HepG2 (cell line): Measurements from ENCODE around the gene SBNO1. TPM values are rescaled to one million over a fixed set of nuclear protein-coding genes. Genes with fewer than 3 reads are reported as not detected.

Experiments used
- CENPT ChIP-seq: sonication (generic); formaldehyde crosslinking; IDR thresholded peaks from 2 replicates; pipeline ENCODE4 v1.8.0; 2022; ENCODE audit warnings: low read depth, mild to moderate bottlenecking, moderate library complexity, missing genetic modification reagents
- CHD4 ChIP-seq: fragments of 200-600 bp; sonication (generic); IDR thresholded peaks from 2 replicates; pipeline ENCODE4 v1.7.0; 2017; ENCODE audit warnings: mild to moderate bottlenecking, low read length, borderline replicate concordance
- GTF3A ChIP-seq: sonication (generic); formaldehyde crosslinking; conservative IDR thresholded peaks from 2 replicates; pipeline ENCODE4 v1.4.0; 2020; ENCODE audit warnings: mild to moderate bottlenecking, missing genetic modification reagents
- IRF2 ChIP-seq: IDR thresholded peaks from 2 replicates; pipeline ENCODE4 v1.6.1; 2018; ENCODE audit warnings: missing genetic modification reagents, missing compliant biosample characterization
- KDM4B ChIP-seq: sonication (generic); formaldehyde crosslinking; IDR thresholded peaks from 2 replicates; pipeline ENCODE4 v1.4.0; 2020; ENCODE audit warnings: missing genetic modification reagents
- MATR3 ChIP-seq: sonication (generic); formaldehyde crosslinking; IDR thresholded peaks from 2 replicates; pipeline ENCODE4 v1.4.0; 2020; ENCODE audit warnings: missing genetic modification reagents
- MED8 ChIP-seq: sonication (generic); formaldehyde crosslinking; IDR thresholded peaks from 2 replicates; pipeline ENCODE4 v1.8.1; 2023; ENCODE audit warnings: mild to moderate bottlenecking, missing genetic modification reagents; ENCODE audit not compliant: insufficient replicate concordance
- NR3C1 ChIP-seq: sonication (generic); formaldehyde crosslinking; IDR thresholded peaks from 2 replicates; pipeline ENCODE4 v1.4.0; 2020; ENCODE audit warnings: missing genetic modification reagents
- SOX6 ChIP-seq, 2 experiments: fragments of 450-650 bp in 1 of 2; sonication (generic) in 1 of 2; formaldehyde crosslinking in 1 of 2; IDR thresholded peaks; 2 replicates each; pipeline versions ENCODE4 v1.4.0 to v1.6.1; 2017 to 2020; ENCODE audit warnings: antibody characterized with exemption in 1 of 2, mild to moderate bottlenecking in 1 of 2, missing genetic modification reagents in 1 of 2
- ZFP62 ChIP-seq: sonication (generic); formaldehyde crosslinking; IDR thresholded peaks from 2 replicates; pipeline ENCODE4 v1.4.0; 2020; ENCODE audit warnings: missing genetic modification reagents
- ZNF12 ChIP-seq: sonication (generic); formaldehyde crosslinking; IDR thresholded peaks from 2 replicates; pipeline ENCODE4 v1.5.0; 2020; ENCODE audit warnings: missing genetic modification reagents
- ZNF232 ChIP-seq: sonication (generic); formaldehyde crosslinking; IDR thresholded peaks from 2 replicates; pipeline ENCODE4 v1.4.0; 2020; ENCODE audit warnings: missing genetic modification reagents, borderline replicate concordance
- ZNF543 ChIP-seq: sonication (generic); formaldehyde crosslinking; IDR thresholded peaks from 2 replicates; pipeline ENCODE4 v1.4.0; 2020; ENCODE audit warnings: mild to moderate bottlenecking, missing genetic modification reagents
- polyA plus RNA-seq, 8 experiments: library from polyadenylated mRNA; depleted of rRNA in 3 of 8; stranded (reverse) in 7 of 8; unstranded in 1 of 8; fragments of >200 nt; fragmentation: Illumina TruSeq in 4 of 8; extraction: Trizol in 4 of 8; gene quantifications; 2 replicates each; pipeline versions ENCODE4 v1.2.1 to v1.2.3, GENCODE V29; 2011 to 2016; ENCODE audit warnings: low read depth in 4 of 8, missing spikeins in 1 of 8, mixed read lengths in 1 of 8; ENCODE audit not compliant: insufficient read depth in 1 of 8
- total RNA-seq, 5 experiments: library from RNA; depleted of rRNA; stranded (reverse); fragments of >200 nt; fragmentation: Illumina TruSeq; extraction: Trizol; gene quantifications; 2 replicates each; pipeline ENCODE4 v1.2.3, GENCODE V29; 2016; ENCODE audit warnings: low read depth in 1 of 5
- TF ChIP-seq, protein P1 (sequence below): sonication (generic); formaldehyde crosslinking; IDR thresholded peaks from 2 replicates; pipeline ENCODE4 v1.4.0; 2020; ENCODE audit warnings: missing genetic modification reagents
- TF ChIP-seq, protein P2 (sequence below): sonication (generic); formaldehyde crosslinking; IDR thresholded peaks from 2 replicates; pipeline ENCODE4 v1.4.0; 2020; ENCODE audit warnings: mild to moderate bottlenecking, low read depth, missing genetic modification reagents
- TF ChIP-seq, protein P3 (sequence below): sonication (generic); formaldehyde crosslinking; IDR thresholded peaks from 2 replicates; pipeline ENCODE4 v1.4.0; 2020; ENCODE audit warnings: missing genetic modification reagents

The SBNO1 gene
- total and polyA plus RNA-seq, 2 of the 13 experiments (the other 11 are each of a cell fraction or from before 2014, with no cell fraction given) = 10.9 to 40.2 TPM

DNA sequence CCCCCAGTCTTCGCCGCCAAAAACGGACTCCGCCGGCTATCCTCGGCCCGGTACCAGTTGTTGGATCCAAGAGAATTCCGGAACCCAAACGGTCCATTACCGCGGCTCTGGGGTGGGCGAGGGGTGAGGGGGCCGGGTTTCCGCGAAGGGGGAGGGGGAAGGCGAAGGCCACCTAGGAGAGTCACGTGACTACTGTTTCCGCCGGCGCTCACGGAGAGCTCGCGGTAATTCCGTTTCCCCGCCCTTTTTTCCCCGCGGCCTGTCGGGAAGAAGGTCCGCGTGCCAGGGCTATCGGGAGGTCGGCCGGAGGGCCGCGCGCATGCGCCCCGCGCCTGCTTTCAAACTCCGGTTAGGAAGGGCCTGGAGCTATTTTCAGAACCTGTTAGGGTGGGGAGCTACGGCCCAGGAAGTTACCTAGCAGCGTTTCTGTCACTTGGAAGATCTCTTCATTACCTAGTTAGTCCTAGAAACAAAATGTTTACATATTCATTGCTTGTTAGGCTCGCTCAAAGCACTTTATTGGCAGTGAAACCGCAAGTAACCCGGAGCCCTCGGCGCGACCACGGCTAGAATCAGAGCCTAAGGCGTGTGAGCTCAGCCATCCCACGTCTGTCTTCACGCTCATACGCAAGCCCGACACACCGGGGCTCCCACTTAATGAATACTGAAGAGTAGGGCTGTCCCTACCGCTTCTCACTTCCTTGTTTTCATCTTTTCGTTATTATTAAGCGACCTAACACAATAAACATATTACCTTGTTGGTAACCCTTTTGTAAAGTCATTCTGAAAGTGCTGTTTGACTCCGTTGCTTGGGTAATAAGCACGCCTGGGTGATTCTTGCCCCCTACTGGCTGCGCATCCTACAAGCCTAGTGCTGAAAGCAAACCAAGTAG lies 624 bp upstream of the SBNO1 start (continued):
- no peak; the same call in 1 of the 2 replicates for TF ChIP-seq ZNF12 (CRISPR knock-in tag)
- no peak for TF ChIP-seq GTF3A (CRISPR knock-in tag)
- no peak for TF ChIP-seq KDM4B (CRISPR knock-in tag)
- TF ChIP-seq, protein P1, sequence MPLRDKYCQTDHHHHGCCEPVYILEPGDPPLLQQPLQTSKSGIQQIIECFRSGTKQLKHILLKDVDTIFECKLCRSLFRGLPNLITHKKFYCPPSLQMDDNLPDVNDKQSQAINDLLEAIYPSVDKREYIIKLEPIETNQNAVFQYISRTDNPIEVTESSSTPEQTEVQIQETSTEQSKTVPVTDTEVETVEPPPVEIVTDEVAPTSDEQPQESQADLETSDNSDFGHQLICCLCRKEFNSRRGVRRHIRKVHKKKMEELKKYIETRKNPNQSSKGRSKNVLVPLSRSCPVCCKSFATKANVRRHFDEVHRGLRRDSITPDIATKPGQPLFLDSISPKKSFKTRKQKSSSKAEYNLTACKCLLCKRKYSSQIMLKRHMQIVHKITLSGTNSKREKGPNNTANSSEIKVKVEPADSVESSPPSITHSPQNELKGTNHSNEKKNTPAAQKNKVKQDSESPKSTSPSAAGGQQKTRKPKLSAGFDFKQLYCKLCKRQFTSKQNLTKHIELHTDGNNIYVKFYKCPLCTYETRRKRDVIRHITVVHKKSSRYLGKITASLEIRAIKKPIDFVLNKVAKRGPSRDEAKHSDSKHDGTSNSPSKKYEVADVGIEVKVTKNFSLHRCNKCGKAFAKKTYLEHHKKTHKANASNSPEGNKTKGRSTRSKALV = peak; percentile 78
- TF ChIP-seq ZNF232 (CRISPR knock-in tag) = peak; percentile 36; the same call in 1 of the 2 replicates
- TF ChIP-seq, protein P2, sequence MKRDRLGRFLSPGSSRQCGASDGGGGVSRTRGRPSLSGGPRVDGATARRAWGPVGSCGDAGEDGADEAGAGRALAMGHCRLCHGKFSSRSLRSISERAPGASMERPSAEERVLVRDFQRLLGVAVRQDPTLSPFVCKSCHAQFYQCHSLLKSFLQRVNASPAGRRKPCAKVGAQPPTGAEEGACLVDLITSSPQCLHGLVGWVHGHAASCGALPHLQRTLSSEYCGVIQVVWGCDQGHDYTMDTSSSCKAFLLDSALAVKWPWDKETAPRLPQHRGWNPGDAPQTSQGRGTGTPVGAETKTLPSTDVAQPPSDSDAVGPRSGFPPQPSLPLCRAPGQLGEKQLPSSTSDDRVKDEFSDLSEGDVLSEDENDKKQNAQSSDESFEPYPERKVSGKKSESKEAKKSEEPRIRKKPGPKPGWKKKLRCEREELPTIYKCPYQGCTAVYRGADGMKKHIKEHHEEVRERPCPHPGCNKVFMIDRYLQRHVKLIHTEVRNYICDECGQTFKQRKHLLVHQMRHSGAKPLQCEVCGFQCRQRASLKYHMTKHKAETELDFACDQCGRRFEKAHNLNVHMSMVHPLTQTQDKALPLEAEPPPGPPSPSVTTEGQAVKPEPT (CRISPR knock-in tag) = no peak
- no peak for TF ChIP-seq NR3C1 (CRISPR knock-in tag)
- TF ChIP-seq IRF2 (CRISPR knock-in tag) = peak; percentile 39; the same call in 1 of the 2 replicates
- TF ChIP-seq ZFP62 (CRISPR knock-in tag) = no peak
- TF ChIP-seq SOX6 (IDR thresholded peaks at IDR 0.05) = no peak
- TF ChIP-seq SOX6 (CRISPR knock-in tag; IDR thresholded peaks at IDR 0.05) = peak; percentile 70
- TF ChIP-seq, protein P3, sequence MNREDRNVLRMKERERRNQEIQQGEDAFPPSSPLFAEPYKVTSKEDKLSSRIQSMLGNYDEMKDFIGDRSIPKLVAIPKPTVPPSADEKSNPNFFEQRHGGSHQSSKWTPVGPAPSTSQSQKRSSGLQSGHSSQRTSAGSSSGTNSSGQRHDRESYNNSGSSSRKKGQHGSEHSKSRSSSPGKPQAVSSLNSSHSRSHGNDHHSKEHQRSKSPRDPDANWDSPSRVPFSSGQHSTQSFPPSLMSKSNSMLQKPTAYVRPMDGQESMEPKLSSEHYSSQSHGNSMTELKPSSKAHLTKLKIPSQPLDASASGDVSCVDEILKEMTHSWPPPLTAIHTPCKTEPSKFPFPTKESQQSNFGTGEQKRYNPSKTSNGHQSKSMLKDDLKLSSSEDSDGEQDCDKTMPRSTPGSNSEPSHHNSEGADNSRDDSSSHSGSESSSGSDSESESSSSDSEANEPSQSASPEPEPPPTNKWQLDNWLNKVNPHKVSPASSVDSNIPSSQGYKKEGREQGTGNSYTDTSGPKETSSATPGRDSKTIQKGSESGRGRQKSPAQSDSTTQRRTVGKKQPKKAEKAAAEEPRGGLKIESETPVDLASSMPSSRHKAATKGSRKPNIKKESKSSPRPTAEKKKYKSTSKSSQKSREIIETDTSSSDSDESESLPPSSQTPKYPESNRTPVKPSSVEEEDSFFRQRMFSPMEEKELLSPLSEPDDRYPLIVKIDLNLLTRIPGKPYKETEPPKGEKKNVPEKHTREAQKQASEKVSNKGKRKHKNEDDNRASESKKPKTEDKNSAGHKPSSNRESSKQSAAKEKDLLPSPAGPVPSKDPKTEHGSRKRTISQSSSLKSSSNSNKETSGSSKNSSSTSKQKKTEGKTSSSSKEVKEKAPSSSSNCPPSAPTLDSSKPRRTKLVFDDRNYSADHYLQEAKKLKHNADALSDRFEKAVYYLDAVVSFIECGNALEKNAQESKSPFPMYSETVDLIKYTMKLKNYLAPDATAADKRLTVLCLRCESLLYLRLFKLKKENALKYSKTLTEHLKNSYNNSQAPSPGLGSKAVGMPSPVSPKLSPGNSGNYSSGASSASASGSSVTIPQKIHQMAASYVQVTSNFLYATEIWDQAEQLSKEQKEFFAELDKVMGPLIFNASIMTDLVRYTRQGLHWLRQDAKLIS (CRISPR knock-in tag) = no peak
- no peak for TF ChIP-seq ZNF543
- TF ChIP-seq CHD4 = no peak
- TF ChIP-seq MATR3 (CRISPR knock-in tag) = no peak
- no peak for TF ChIP-seq CENPT (CRISPR knock-in tag)
- TF ChIP-seq MED8 = no peak
